NCI-H446 treated with DMSO at 0.1 percent for 48 hours (cell line): ENCODE data around the gene WDR49.

Source experiments
- DNase-seq: peaks from one replicate; lab custom pipeline; 2025; lab: John Stamatoyannopoulos, UW

WDR49 gene

DNA sequence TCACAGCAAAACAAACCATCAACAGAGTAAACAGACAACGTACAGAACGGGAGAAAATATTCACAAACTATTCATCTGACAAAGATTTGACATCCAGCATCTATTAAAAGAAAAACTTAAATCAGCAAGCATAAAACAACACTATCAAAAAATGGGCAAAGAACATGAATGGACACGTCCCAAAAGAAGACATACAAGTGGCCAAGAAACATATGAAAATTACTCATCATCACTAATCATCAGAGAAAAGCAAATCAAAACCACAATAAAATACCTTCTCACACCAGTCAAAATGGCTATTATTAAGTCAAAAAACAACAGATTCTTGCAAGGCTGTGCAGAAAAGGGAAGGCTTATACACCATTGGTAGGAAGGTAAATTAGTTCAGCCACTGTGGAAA lies 166.2 kb downstream of the WDR49 start:
- no peak for DNase-seq

DNA sequence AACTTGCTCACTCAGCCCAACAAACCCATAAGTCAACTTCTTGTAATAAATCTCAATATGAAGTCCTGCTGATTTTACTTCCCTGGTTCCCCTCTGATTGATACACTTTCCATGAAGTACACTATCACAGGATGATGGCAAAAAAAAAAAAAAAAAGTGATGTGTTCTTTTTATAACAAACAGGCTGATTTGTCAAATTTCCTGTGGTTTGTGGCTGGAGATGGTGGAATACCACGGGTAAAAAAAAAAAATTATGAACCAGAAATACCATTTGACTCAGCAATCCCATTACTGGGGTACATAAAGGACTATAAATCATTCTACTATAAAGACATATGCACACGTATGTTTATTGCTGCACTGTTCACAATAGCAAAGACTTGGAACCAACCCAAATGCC lies 169.2 kb downstream of the WDR49 start:
- DNase-seq: no peak

DNA sequence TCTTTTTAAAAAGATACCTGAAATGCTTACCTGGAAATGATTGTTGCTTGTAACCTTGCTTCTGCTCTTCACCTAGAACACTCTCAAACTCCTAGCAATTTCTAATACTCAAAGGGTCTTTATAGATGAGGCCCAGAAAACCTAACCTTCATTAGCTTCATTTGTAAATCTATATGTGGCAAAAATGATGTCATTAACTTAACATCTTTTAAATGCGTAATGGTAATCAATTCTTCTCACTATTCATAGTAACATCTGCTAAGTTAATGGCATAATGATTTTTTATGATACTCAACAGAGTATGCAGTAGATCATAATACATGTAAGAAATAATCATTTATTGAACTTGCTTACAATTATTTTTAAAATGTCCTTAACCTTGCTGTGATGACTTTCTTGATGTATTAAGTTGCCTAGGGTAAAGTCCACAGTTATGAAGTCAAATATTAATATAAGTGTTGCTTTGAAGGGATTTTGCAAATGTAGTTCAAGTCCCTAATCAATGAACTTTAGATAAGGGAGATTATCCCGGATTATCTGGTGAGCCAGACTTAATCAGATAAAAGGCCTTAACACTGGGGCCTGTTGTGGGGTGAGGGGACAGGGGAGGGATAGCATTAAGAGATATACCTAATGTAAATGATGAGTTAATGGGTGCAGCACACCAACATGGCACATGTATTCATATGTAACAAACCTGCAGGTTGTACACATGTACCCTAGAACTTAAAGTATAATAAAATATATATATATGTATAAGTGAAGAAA lies 169.8 kb downstream of the WDR49 start:
- no peak for DNase-seq

DNA sequence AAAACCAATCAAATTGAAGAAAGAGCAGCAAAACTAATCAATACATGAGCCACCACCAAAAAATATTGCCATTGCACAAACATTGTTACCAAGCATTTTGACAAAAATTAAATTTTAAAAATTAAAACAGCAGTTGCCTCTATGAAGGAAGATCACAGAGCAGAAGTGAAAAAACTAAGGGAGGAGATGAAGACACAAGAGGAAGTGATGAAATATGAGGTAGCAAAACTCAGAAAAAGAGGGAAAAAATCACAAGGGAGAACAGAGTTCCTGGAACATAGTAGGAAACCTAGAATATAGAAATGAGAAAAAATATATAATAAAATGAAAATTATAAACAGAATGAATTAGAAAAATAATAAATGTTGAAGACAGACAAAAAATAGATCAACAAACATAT lies 172.6 kb downstream of the WDR49 start:
- no peak for DNase-seq

DNA sequence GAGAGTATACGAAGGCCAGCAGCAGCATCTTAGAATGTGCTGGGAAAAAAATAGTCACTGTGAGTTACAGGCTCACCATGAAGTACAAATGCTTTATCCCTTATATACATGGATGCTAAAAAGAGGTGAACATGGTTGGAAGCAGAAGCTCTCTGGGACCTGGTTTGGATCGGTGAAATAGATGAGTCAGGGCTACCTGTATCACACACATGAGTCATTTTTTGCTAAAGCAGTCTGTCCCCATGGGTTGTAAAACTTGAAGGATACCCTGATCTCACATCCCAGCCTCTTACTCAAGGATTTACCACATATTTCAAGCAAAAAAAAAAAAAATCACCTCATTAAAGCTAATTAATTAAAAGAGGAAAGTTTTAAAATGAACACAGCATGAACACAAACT lies 173.0 kb downstream of the WDR49 start:
- no peak for DNase-seq

DNA sequence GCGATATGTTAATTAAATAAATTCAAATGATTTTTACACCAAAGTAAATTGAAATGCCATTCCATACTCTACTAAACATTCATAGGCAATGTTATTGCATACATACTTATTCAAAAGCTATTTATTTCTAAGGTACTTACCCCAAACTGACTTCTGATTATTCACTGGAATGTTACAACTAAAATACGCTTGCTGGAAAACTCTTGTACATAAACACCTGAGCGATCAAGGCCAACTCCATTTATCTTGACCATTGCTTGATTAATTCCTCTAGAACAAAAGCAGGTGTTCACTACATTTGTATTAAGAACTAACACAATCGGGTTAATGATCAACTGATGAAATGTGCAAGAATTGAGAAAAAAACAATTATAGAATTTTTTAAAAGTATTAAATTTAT lies 179.9 kb downstream of the WDR49 start, which contains the start of gene SERPINI2:
Gene SERPINI2 (minus strand): TSS at position 180 of the 400 bp plus-strand sequence. CDS start 2,208 bp downstream, outside the sequence.
- DNase-seq: no peak

DNA sequence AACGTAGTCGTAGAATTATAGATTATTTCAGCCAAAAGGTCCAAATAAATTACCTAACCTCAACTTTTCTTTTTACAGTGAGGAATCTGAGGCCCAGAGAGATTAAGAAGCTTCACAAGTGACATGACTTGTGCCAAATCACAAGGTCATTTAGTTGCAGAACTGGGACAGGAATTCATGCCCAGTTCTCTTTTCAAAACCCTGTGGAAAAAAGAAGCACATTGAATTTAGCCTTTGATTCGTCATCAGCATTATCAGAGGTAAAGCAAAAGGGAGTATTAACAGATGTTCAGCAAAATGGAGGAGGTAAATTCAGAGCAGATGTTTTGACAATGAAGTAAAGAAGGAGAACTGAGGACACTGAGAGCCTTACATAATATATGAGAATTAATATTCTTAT lies 184.4 kb downstream of the WDR49 start:
- DNase-seq: no peak

DNA sequence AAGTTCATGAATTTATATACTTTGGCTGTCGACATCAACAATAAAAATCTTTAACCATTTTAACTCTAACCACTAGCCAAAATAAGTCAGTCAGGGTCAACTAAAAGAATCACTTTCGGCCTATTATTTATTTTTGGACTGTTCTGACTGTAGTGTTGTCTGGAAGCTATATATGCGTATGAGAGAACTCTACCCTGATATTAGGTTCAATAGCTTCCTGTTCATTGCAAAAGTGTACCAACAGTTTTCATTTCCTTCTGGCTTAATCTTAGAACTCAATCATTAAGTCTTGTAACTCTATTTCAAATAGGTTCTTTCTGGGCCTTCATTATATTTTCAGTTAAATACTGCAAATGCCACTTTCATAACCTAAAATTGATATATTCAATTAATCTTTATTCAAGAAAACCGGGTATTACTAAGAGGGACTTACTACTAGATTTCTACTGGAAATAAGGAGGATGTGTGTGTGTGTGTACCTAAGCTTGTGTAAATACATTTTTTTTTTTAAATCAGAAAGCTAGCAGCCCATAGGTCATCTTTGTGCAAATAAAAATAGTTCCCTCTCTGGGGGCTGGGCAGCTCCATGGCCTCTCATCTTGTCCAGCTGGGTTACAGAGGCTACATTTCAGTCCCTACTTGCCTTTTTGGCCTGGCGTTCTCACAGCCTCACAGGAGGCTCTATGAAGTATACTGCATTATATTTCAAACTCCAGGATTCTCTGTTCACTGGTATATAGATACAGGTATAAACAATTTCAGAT lies 185.7 kb downstream of the WDR49 start:
- DNase-seq: no peak

DNA sequence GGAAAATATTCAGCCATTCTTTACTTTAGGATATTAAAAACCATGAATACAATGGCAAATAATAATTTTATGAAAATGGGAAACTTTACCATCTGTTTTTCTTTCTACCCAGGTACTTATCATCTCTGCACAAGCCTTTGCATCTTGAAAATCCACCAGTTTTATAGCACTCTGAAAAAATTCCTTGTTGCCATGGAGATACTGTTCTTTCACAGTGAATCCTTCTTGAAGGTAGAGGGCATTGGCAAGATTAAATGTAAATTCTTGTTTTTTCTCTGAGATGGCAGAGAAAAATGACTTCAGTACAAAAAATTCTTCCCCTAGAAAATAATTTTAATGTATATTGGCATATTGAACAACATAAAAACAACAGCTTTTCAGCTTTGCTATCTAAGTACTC lies 186.8 kb downstream of the WDR49 start:
- DNase-seq: no peak

DNA sequence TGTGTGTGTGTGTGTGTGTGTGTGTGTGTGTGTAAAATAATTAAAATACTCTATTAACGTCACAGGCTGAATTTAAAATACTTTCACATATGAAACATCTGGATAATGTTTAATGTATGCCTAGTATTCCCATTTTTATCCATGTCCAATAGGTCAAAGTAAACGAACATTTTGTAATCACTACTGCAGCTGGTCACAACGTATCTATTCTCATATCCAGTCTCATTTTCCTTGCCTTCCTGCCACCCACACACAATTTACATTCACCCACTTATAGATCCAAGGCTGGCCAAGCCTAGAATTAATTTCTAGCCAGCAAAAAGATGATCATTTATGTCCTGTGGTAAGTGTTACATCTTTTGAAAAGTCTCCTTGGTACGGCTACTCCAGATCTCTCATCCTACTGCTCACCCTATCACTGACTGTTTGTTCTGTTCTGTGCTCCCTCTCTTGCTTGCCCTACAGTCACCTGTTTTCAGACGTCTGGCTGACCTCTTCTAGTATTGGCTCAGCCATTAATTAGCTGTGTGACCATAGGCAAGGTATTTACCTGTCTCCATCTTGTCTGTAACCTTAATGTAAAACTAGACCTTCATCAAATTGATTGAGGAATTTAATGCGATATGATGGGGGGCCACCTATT lies 197.5 kb downstream of the WDR49 start:
- no peak for DNase-seq

DNA sequence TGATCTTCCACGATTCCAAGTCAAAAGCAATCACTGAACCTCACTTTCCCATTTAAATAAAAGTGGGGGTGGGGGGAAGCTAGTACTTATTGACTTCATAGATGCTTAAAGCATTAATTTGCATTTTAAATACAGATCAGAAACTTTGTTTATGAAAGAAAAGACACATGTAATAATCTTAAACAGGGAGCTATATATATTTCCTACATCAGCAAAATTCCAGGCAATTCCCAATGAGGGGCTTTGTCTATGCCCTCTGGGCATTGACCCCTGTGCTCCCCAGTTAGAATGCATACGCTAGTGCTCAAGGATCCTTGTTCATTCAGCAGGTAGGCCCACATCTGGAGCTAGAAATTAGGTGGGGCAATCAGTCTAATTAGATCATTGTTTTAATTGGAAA lies 199.9 kb downstream of the WDR49 start:
- DNase-seq: no peak

DNA sequence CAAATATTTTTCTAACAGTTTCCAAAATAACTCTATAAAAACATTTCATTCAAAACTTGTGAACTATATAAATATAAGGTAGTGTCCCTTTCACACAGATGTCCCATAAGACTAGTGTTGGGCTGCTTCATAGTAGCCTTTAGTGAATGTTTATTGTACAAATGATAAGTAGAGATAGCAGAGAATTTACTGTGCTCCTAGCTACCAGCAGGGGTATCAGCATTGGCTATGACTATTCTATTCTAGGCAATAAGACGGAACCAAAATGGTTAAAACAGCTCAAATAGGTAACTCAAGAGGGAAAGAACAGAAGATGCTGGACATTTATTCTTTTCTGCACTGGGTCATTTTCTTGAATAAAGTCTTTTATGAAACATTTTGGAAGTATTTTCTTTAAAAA lies 202.5 kb downstream of the WDR49 start:
- no peak for DNase-seq

DNA sequence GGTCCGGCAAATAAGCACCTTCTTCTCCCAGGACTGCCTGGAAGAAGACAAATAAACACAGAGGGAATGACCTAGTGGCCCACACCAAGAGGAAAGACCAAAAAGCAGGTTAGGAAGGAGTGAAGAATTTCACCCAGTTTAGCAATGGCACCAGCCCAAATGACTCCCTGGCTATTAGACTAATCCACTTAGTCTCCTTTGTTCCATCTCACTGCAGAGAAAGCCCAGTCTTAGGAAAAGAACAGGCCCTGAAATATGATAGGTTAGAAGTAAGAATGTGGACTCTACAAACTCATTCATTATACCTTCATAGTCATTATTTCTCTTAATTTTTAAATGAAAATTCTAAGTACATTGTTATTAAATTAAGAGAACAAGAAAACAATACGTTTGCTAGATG lies 203.1 kb downstream of the WDR49 start:
- DNase-seq: no peak

DNA sequence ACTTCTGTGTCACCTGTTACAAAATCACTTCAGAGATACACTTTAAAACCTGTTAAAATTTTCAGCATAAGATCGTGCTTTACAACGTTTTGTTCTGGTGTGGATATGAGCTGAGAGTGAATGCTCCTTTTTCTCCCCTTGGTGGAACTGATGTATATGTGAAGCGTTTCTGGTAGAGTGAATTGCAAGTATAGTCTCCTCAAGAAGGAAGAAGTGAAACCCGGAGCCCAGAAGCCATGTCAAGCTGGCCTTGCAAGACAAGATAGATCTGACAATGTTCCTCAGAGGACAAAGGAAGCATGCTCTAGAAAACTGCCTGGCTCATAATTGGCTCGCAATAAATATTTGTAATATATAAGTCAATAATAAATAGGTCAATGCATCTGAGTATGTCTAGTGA lies 203.5 kb downstream of the WDR49 start:
- no peak for DNase-seq

DNA sequence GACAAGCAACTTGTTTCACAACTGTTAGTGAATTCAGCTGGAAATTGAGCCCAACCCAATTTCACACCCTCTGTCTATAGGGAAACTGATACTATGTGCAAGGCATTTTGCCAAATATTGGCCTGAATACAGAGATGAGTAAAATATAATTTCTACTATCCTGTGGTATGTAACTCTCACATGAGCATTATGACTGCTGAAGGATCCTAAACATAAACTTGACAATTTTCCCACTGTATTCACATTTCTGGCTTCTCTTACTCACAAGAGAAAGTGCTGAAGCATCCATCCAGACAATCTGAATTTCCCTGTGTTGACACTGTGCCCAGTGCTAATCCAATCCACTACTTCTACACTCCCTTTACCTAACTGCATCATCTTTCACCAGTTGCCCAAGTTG lies 208.3 kb downstream of the WDR49 start:
- DNase-seq: no peak

DNA sequence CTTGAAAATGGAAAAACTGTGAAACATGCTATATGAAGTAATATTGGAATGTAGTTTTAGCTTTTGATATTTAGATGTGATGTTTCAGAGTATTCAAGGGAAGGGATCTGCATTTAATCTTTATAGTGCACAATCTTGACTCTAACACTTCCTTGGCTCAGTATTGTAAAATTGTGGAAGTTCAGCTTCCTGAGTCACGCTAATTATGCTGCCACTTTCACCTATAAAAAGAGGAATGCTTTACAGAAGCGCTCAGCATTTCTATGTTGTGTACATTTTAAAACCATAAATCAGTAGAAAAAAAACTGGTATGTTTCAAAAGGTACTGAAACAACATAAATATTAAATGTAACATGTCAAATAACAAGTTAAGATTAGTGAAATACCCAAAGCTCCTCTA lies 212.5 kb downstream of the WDR49 start:
- DNase-seq: no peak

DNA sequence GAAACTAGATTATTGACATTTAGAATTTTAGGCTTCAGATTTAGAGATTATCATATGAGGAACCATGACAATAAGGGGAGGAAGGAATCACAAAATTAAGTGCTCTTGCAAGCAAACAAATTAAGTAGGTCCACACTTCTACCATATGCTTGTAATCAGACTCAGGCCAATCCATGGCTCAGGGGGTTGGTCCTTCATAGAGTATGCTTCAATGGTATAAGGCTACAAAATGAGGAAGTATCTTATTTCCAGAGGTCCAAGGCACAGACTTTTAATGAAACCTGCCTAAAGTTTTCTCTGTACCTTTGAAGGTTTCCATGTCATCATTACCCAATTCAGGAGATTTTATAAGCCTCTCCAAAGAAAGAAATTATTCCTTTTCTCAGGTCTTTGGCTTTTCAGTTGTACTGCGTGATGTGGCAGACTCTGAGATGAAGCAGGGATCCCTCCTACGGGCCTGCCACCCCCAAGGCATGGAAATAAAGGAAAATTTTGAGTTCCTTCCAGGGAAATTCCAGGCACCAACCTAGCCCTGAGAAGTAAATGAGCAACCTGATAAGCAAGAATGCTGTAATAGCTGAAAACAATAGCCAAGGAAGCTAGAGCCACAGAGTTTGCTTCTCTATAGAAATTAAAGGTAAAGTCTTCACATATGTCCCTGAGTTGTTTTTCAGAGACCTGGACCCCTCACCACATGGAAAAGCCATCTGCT lies 216.2 kb downstream of the WDR49 start:
- DNase-seq: no peak
